Measurements from ENCODE around the gene DDA1. TPM values are rescaled to one million over a fixed set of nuclear protein-coding genes. Genes with fewer than 3 reads are reported as not detected.
"Not testable (repeated sequence)": the region's sequence is repeated elsewhere in the genome, so short reads cannot be mapped to it uniquely, and the experiment has no call there.

Gene DDA1
- total and polyA plus RNA-seq, 9 donors = 18.6 to 42.2 (median 36.4) TPM

DNA sequence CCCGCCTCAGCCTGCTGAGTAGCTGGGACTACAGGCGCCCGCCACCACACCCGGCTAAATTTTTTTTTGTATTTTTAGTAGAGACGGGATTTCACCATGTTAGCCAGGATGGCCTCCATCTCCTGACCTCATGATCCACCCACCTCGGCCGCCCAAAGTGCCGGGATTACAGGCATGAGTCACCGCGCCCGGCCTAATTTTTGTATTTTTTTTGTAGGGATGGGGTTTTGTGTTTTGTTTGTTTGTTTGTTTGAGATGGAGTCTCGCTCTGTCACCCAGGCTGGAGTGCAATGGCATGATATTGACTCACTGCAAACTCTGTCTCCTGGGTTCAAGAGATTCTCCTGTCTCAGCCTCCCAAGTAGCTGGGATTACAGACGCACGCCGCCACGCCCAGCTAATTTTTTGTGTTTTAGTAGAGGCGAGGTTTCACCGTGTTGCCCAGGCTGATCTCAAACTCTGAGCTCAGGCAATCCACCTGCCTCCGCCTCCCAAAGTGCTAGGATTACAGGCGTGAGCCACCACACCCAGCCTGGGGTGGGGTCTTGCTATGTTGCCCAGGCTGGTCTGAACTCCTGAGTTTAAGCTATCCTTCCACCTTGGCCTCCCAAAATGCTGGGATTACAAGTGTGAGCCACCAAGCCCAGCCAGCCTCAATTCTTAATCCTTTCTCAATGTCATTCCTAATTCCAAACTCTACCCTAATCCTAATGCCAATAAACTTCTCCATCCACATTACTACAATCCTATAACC lies 54.7 kb downstream of the DDA1 start:
- H3K4me3 ChIP-seq (ENCODE audit: low read length); DNase-seq; H3K4me1 ChIP-seq (ENCODE audit: control insufficient read depth, insufficient read depth, low read length); H3K36me3 ChIP-seq (ENCODE audit: control insufficient read depth, insufficient read depth, low read length); H3K27me3 ChIP-seq (ENCODE audit: control insufficient read depth, insufficient read depth, low read length); H3K9me3 ChIP-seq (replicated peaks; ENCODE audit: control insufficient read depth, low read depth, low read length); H3K27ac ChIP-seq (ENCODE audit: low read length): not testable (repeated sequence)
- 93% methylated on average over 9 of the region's 20 CpGs for WGBS (ENCODE audit: insufficient coverage)

GRCh38 chr19:17365361-17365760 lies 56.0 kb downstream of the DDA1 start:
- 83% methylated on average over 18 of the region's 22 CpGs for WGBS (ENCODE audit: insufficient coverage)
- Histone ChIP-seq H3K4me3 (ENCODE audit: low read length) (no peak overlapping the region), H3K27me3 (ENCODE audit: control insufficient read depth, insufficient read depth, low read length) (no peaks in the 10 kb centered on the region), H3K36me3 (ENCODE audit: control insufficient read depth, insufficient read depth, low read length) (no peaks in the 10 kb centered on the region), H3K4me1 (ENCODE audit: control insufficient read depth, insufficient read depth, low read length) (peaks cover 4% of the 10 kb centered on the region), H3K27ac (ENCODE audit: low read length) (no peak overlapping the region), H3K9me3 (replicated peaks; ENCODE audit: control insufficient read depth, low read depth, low read length) (no peaks in the 10 kb centered on the region)
- no peak for DNase-seq

- Histone ChIP-seq H3K4me1 (ENCODE audit: control insufficient read depth, insufficient read depth, low read length) (peaks cover 4% of the 10 kb centered on the region), H3K27me3 (ENCODE audit: control insufficient read depth, insufficient read depth, low read length) (no peaks in the 10 kb centered on the region), H3K27ac (ENCODE audit: low read length) (no peak overlapping the region), H3K9me3 (replicated peaks; ENCODE audit: control insufficient read depth, low read depth, low read length) (no peaks in the 10 kb centered on the region), H3K36me3 (ENCODE audit: control insufficient read depth, insufficient read depth, low read length) (no peaks in the 10 kb centered on the region), H3K4me3 (ENCODE audit: low read length) (no peak overlapping the region)
- WGBS (ENCODE audit: insufficient coverage) = 50% methylated on average over 1 of the region's 8 CpGs
- DNase-seq = peak; percentile 84
Observed at GRCh38 chr19:17370026-17370587, 60.7 kb downstream of the DDA1 start.

Other genes starting within 250 kb of the DDA1 start
- 3.9 TPM for gene HAUS8, start 234.1 kb upstream of the DDA1 start, total RNA-seq
- 10 to 100 TPM in 5 of 8 donors, 1 to 10 TPM in 3; 7.5 to 14.0 (median 10.1) TPM for gene HAUS8, start 234.1 kb upstream of the DDA1 start, polyA plus RNA-seq (ENCODE audit: insufficient read depth in 1 of 8, insufficient read length in 8 of 8, low replicate concordance in 1 of 8)
- 18.0 TPM for gene MYO9B, start 233.8 kb upstream of the DDA1 start, total RNA-seq
- 10 to 100 TPM; 30.1 to 55.5 (median 40.5) TPM for gene MYO9B, start 233.8 kb upstream of the DDA1 start, polyA plus RNA-seq (ENCODE audit: insufficient read depth in 1 of 8, insufficient read length in 8 of 8, low replicate concordance in 1 of 8)
- gene USE1, start 94.2 kb upstream of the DDA1 start, total RNA-seq = 21.0 TPM
- gene USE1, start 94.2 kb upstream of the DDA1 start, polyA plus RNA-seq (ENCODE audit: insufficient read depth in 1 of 8, insufficient read length in 8 of 8, low replicate concordance in 1 of 8) = 10 to 100 TPM; 25.1 to 36.0 (median 29.3) TPM
- 3.1 TPM for gene OCEL1, start 83.3 kb upstream of the DDA1 start, total RNA-seq
- gene OCEL1, start 83.3 kb upstream of the DDA1 start, polyA plus RNA-seq (ENCODE audit: insufficient read depth in 1 of 8, insufficient read length in 8 of 8, low replicate concordance in 1 of 8) = 10 to 100 TPM in 1 of 8 donors, 1 to 10 TPM in 7; 6.7 to 14.2 (median 9.4) TPM
- 32.4 TPM for gene NR2F6, start 63.6 kb upstream of the DDA1 start, total RNA-seq
- 10 to 100 TPM; 26.5 to 37.9 (median 30.8) TPM for gene NR2F6, start 63.6 kb upstream of the DDA1 start, polyA plus RNA-seq (ENCODE audit: insufficient read depth in 1 of 8, insufficient read length in 8 of 8, low replicate concordance in 1 of 8)
- 5.2 TPM for gene USHBP1, start 44.8 kb upstream of the DDA1 start, total RNA-seq
- gene USHBP1, start 44.8 kb upstream of the DDA1 start, polyA plus RNA-seq (ENCODE audit: insufficient read depth in 1 of 8, insufficient read length in 8 of 8, low replicate concordance in 1 of 8) = 1 to 10 TPM; 5.4 to 8.8 (median 6.5) TPM
- 85.8 TPM for gene BABAM1, start 42.1 kb upstream of the DDA1 start, total RNA-seq
- gene BABAM1, start 42.1 kb upstream of the DDA1 start, polyA plus RNA-seq (ENCODE audit: insufficient read depth in 1 of 8, insufficient read length in 8 of 8, low replicate concordance in 1 of 8) = 10 to 100 TPM; 81.3 to 97.9 (median 92.8) TPM
- 0.44 TPM for gene ANKLE1, start 27.7 kb upstream of the DDA1 start, total RNA-seq
- 1 to 10 TPM in 5 of 8 donors, under 1 TPM in 3; 0.70 to 1.5 (median 1.2) TPM for gene ANKLE1, start 27.7 kb upstream of the DDA1 start, polyA plus RNA-seq (ENCODE audit: insufficient read depth in 1 of 8, insufficient read length in 8 of 8, low replicate concordance in 1 of 8)
- gene ABHD8, start 6.1 kb upstream of the DDA1 start, total RNA-seq = 6.1 TPM
- gene ABHD8, start 6.1 kb upstream of the DDA1 start, polyA plus RNA-seq (ENCODE audit: insufficient read depth in 1 of 8, insufficient read length in 8 of 8, low replicate concordance in 1 of 8) = 10 to 100 TPM in 1 of 8 donors, 1 to 10 TPM in 7; 7.5 to 10.1 (median 8.4) TPM
- 28.3 TPM for gene MRPL34, start 3.7 kb upstream of the DDA1 start, total RNA-seq
- 10 to 100 TPM; 25.0 to 43.0 (median 36.4) TPM for gene MRPL34, start 3.7 kb upstream of the DDA1 start, polyA plus RNA-seq (ENCODE audit: insufficient read depth in 1 of 8, insufficient read length in 8 of 8, low replicate concordance in 1 of 8)
- 3.9 TPM for gene ANO8, start 25.3 kb downstream of the DDA1 start, total RNA-seq
- gene ANO8, start 25.3 kb downstream of the DDA1 start, polyA plus RNA-seq (ENCODE audit: insufficient read depth in 1 of 8, insufficient read length in 8 of 8, low replicate concordance in 1 of 8) = 1 to 10 TPM; 4.3 to 8.3 (median 6.9) TPM
- 7.6 TPM for gene GTPBP3, start 28.0 kb downstream of the DDA1 start, total RNA-seq
- 10 to 100 TPM in 5 of 8 donors, 1 to 10 TPM in 3; 9.2 to 16.3 (median 13.2) TPM for gene GTPBP3, start 28.0 kb downstream of the DDA1 start, polyA plus RNA-seq (ENCODE audit: insufficient read depth in 1 of 8, insufficient read length in 8 of 8, low replicate concordance in 1 of 8)
- gene PLVAP, start 67.8 kb downstream of the DDA1 start, total RNA-seq = 23.1 TPM
- gene PLVAP, start 67.8 kb downstream of the DDA1 start, polyA plus RNA-seq (ENCODE audit: insufficient read depth in 1 of 8, insufficient read length in 8 of 8, low replicate concordance in 1 of 8) = 10 to 100 TPM; 43.2 to 70.0 (median 62.8) TPM
- gene CCDC194, start 84.6 kb downstream of the DDA1 start, total RNA-seq = not detected
- gene CCDC194, start 84.6 kb downstream of the DDA1 start, polyA plus RNA-seq (ENCODE audit: insufficient read depth in 1 of 8, insufficient read length in 8 of 8, low replicate concordance in 1 of 8) = not detected
- gene BST2, start 96.1 kb downstream of the DDA1 start, total RNA-seq = 4.7 TPM
- gene BST2, start 96.1 kb downstream of the DDA1 start, polyA plus RNA-seq (ENCODE audit: insufficient read depth in 1 of 8, insufficient read length in 8 of 8, low replicate concordance in 1 of 8) = 1 to 10 TPM; 5.9 to 9.3 (median 6.3) TPM
- 32.9 TPM for gene MVB12A, start 110.5 kb downstream of the DDA1 start, total RNA-seq
- gene MVB12A, start 110.5 kb downstream of the DDA1 start, polyA plus RNA-seq (ENCODE audit: insufficient read depth in 1 of 8, insufficient read length in 8 of 8, low replicate concordance in 1 of 8) = 10 to 100 TPM; 29.5 to 44.3 (median 33.2) TPM
- gene TMEM221, start 139.1 kb downstream of the DDA1 start, total RNA-seq = 1.0 TPM
- gene TMEM221, start 139.1 kb downstream of the DDA1 start, polyA plus RNA-seq (ENCODE audit: insufficient read depth in 1 of 8, insufficient read length in 8 of 8, low replicate concordance in 1 of 8) = 1 to 10 TPM; 1.0 to 1.8 (median 1.2) TPM
- not detected for gene NXNL1, start 151.4 kb downstream of the DDA1 start, total RNA-seq
- not detected for gene NXNL1, start 151.4 kb downstream of the DDA1 start, polyA plus RNA-seq (ENCODE audit: insufficient read depth in 1 of 8, insufficient read length in 8 of 8, low replicate concordance in 1 of 8)
- gene SLC27A1, start 161.0 kb downstream of the DDA1 start, total RNA-seq = 11.6 TPM
- 10 to 100 TPM; 11.8 to 20.7 (median 16.9) TPM for gene SLC27A1, start 161.0 kb downstream of the DDA1 start, polyA plus RNA-seq (ENCODE audit: insufficient read depth in 1 of 8, insufficient read length in 8 of 8, low replicate concordance in 1 of 8)
- gene PGLS, start 202.1 kb downstream of the DDA1 start, total RNA-seq = 46.5 TPM
- gene PGLS, start 202.1 kb downstream of the DDA1 start, polyA plus RNA-seq (ENCODE audit: insufficient read depth in 1 of 8, insufficient read length in 8 of 8, low replicate concordance in 1 of 8) = 10 to 100 TPM; 46.9 to 70.5 (median 54.0) TPM
- gene COLGALT1, start 246.1 kb downstream of the DDA1 start, total RNA-seq = 42.1 TPM
- gene COLGALT1, start 246.1 kb downstream of the DDA1 start, polyA plus RNA-seq (ENCODE audit: insufficient read depth in 1 of 8, insufficient read length in 8 of 8, low replicate concordance in 1 of 8) = 10 to 100 TPM; 68.3 to 97.0 (median 77.4) TPM

Data from muscle of leg (tissue), 11 donors.